Erythroblast (primary cell): Measurements from ENCODE around the gene LYPLA2.

Experiments used
- GATA1 ChIP-seq: IDR thresholded peaks from 2 replicates; pipeline ENCODE4 v1.6.1; 2011; ENCODE audit warnings: low read depth, mild to moderate bottlenecking, control low read depth, low read length, moderate library complexity
- POLR2A ChIP-seq: IDR thresholded peaks from 2 replicates; pipeline ENCODE4 v1.6.1; 2011; ENCODE audit warnings: mild to moderate bottlenecking, low read length

GRCh38 chr1:23797478-23798448 lies 6.8 kb downstream of the LYPLA2 start:
- no peak for TF ChIP-seq POLR2A
- TF ChIP-seq GATA1: no peak
